ENCODE results near the gene CHRDL2.

The CHRDL2 gene

DNA sequence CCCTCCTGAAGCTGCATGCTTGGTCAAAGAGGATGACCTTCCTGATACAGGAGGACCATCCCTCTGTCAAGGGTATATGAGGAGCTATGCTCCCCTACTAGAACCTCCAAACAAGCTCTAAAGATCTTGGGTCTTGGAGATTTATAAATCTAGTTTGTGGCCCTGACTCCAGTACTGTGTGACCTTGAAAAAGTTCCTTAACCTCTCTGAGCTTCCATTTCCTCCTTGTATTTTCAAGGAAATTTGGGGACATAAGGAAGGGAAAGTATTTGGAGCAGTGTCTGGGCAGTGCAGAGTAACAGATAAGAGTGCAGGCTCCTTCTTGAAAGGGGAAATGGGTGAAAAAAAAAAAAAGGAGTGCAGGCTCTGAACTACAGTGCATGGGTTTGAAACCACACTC lies 45.9 kb downstream of the CHRDL2 start:
- no peak for DNase-seq (ENCODE audit: low read depth)

DNA sequence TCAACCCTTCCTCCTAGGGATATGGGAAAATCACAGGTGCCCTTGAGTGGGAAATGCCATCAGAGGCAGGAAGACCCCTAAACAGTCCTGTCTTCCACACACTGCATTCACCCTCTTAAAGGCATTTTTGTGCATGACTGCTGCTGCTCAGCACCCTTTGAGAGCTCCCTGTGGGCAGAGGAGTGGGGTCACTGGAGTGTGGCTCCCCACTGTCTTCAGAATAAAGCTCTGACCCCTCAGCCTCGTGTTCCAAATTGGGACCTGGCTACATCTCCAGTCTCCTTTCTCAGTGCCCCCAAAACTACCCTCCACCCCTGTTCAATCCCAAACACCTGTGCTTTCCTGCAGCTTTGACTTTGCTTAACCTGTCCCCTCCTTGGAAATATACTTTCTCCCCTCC lies 46.6 kb downstream of the CHRDL2 start:
- no peak for DNase-seq (ENCODE audit: low read depth)

DNA sequence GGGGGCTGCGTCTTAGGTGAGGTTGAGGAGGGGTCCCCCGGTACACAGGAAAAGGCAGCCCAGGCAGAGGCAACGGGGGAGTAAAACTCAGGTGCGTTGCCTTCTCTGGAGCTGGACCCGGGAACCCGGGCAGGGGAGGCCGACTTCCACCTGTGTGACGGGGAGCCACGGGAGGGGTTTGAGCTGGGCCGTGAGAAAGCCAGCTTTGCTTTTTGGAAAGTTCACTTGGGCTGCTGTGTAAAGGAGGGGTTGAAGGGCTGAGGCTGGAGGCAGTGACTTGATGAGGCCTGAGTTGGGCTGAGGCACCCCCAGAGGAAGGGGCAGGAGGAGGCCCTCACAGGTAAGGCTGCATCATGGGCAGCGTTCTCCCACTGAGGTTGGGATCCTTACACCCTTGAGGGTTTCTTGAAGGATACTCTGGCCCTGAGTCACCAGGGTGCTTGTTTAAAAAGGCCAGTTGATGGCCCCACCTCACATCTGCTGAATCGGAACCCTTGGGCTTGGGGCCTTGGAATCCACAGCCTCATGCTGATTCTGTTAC lies 47.2 kb downstream of the CHRDL2 start:
- DNase-seq (ENCODE audit: low read depth): no peak

DNA sequence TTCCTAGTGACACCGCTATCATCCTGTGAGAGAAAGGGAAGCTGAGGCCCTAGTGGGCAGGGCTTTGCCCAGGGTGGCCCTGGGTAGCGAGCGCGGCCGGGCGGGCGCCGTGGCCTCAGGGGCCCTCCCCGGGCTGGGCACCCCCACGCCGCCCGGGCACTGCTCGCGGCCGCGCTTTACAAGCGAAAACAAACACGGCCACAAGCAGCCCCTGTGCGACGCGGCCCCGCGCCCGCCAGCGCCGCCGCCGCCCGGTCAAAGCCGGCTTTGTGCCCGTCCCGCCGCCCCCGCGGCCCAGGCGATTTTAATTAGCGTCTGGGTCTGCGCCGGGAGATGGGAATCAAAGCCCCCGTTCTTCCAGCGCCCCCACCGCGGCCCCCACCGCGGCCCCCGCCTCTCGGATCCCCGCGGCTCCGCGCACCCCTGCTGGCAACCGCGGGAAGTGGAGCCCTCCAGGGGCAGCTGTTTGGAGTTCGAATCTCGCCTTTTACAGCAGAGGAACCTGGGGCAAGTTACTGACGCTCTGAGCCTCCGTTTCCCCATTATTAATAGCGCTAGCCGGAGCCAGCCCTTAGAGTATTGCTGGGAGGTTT lies 47.9 kb downstream of the CHRDL2 start:
- DNase-seq (ENCODE audit: low read depth): no peak

DNA sequence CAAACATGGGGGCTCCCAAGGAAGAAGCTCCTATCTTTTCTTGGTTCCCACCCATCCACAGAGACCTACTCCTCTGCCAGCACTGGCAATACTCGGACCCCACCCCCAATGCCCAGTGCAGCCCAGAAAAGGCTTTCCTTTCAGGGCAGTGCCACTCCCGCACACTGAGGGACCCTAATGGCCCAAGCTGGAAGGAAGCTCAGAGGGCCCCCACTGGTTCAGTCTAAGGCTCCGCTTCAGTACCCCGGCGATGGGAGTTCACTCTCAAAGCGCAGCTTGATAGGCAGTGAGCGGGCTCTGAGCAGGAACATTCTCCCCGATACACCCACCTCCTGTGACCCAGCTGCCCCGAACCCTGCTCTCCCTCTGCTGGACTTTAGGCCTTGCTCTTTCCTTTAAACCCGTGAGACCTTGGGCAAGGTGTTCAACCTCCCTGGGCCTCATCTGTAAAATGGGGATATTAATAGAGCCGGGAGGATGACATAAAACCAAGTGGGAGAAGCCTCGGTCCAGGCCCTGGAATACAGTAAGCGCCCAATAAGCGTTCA lies 48.4 kb downstream of the CHRDL2 start:
- no peak for DNase-seq (ENCODE audit: low read depth)

DNA sequence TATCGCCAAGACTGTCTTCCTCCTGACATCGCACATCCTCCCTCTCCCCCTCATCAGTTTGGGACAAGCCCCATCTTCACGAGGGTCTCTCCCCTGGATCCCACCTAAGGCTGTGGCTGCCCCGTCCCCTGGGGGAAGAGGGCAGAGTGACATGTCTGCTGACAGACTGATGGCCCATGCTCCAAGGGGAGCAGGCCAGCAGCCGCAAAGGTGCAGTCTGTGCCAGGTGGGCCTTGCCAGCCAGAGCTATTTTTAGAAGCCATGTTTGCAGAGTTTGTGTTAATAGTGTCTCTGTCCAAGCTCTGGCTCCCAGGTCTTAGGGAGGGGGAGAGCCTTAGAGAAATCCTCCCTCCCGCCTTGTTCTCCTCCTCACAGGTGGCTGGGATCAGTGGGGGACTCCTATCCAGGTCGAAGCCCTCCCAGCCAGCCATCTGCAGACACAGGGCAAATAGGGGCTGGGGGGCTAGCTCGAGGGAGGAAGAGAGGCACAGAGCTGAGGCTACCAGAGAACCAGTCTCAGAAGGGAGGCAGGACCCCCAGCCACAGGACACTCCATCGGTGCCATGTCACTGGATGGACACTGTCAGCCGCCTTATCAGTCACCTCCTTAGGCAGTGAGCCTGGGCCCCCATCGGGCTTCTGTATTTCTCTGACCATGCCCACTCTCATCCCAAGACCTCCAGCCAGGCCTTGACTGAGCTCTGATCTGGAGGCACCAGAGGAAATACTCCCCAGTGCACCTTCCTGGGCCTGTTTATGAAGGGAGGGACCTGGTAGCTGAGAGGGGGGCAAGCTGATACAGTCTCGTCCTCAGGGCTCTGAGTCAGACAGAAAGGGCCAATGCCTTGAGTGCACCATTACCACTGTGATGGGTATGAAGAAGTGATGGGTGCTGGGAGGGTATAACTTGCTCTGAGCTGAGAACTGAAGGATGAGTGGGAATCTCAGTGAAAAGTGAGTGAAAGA lies 49.3 kb downstream of the CHRDL2 start:
- DNase-seq (ENCODE audit: low read depth): no peak

DNA sequence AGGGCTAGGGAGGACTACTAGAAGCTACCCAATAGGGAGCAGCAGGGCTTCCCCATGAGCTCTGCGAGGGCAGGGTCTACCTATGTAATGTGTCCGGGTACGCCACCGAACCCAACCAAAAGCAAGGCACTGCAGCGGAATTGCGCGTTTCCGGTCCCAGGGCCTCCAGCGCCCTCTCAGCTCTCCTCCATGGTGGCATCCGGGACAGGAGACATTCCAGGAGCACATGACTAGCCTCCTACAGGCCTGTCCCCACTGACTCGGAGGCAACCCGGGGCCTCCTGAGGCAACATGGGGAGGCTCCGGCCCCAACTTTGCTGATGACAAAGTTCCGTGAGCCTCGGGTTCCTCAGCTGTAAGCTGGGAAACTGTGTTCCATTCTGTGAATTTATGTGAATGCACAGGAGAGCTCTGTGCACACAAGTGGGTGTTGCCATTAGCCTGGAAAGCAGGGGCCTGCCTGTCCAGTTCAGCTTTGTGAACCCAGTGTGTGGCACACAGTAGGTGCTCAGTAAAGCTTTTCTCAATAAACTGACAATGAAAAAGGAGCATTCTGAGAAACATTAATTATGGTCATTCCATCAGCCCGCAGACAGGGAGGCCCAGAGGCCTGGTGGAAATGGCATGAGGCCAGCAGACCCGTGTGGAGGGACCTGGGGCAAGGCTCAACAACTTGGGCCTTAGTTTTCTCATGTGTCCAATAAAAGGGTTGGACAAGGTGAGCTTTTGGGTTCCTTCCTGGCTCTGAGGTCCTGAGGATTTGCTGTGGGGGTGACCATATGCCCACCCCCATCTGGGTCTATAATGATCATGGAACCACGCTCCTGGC lies 50.3 kb downstream of the CHRDL2 start:
- DNase-seq (ENCODE audit: low read depth): no peak

DNA sequence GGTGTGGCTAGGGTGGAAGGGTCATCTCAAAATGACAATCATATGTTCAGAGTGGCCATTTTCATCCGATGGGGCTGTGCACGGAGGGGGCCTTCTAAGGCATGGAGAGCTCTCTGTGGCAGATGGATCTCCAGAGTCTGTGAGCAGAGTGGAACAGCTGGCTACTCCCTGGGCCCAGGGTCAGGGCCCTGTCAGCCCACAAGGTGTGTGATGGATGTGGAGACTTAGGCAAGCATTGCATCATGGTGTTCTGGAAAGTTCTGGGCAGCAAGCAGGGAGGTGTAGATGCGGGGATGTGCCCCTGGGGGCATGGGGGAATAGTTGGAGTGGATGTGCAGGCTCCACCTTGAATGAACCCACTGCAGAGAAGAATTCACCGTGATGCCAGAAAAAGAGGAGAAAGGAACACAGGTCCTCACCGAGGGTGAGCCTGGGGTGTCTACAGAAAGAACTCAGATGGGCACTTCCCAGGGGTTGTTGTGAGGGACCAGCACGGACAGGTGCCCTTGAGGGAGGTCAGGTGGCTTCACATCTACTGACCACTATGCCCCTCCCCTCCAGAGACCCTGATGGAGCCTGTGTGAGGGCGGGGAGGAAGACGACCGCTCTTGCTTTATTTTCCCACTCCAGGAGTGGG lies 51.1 kb downstream of the CHRDL2 start:
- DNase-seq (ENCODE audit: low read depth): no peak

DNA sequence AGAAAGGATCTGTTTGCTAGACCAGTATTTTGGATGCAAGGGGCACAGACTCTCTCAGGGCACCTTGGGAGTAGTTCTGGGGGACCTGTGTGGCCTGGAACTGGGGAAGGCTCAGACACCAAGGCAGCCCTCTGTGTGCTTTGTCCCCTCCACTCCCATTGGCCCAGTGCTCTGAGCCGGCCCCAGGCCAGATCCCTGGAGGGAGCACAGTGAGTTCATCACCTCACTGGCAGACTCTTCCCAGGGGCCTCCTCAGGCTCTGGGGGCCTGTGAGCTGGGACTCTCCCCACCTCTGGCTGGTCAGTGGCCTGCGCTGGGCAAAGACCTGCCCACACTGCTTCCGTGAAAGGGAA lies 51.7 kb downstream of the CHRDL2 start:
- no peak for DNase-seq (ENCODE audit: low read depth)

DNA sequence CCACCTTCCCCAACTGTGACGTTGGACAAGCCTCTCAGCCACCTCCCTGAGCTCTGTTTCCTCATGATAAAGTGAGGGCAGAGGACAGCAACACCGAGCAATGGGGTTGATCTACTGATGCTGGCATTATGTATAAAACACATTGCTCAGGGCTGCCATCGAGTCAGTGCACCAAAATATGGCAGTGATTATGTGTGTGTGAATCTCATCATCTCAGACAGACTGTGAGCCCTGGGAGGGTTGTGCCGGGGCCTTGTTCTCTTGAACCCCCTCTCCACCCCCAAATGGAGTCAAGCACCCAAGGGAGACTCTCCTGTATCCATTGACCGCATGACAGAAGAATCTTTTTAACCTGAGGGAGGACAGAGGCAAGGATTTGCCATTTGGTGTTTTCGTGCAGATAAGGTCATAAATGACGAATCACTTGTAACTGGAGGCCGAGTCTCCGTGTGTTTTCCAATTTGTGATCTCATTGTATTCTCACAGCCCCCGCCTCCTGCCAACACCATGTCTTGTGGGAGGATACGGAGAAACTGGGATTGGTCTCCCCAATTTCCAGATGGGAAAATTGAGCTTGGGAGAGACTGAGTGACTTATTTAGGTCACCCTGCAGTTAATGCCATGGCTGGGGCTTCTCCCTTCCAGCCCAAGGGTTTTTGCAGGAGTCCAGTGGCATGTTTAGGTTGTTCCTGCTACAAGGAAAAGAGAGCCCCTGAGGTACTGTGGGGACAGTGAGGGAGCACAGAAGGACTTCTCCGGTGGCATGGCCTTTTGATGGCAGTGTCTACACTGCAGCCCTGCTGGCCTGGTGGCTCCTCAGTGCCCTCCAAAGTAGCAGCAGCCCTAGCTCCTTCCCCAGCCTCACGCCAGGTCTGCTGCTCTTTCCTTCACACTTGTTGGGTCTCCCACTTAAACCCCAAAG lies 52.4 kb downstream of the CHRDL2 start:
- DNase-seq (ENCODE audit: low read depth): no peak

DNA sequence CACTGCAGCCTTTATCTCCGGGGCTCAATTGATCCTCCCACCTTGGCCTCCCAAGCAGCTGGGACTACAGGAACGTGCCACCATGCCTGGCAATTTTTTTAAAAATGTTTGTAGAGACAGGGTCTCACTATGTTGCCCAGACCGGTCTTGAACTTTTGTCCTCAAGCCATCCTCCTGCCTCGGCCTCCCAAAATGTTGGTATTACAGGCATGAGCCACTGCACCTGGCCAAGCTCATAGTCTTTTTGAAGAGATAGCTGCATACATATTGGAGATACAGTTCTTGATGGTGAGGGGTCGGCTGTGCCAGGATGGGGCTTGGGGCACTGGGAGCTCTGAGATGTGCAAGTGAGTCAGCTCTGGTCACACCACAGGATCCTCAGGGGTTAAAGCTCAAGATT lies 53.2 kb downstream of the CHRDL2 start:
- no peak for DNase-seq (ENCODE audit: low read depth)

DNA sequence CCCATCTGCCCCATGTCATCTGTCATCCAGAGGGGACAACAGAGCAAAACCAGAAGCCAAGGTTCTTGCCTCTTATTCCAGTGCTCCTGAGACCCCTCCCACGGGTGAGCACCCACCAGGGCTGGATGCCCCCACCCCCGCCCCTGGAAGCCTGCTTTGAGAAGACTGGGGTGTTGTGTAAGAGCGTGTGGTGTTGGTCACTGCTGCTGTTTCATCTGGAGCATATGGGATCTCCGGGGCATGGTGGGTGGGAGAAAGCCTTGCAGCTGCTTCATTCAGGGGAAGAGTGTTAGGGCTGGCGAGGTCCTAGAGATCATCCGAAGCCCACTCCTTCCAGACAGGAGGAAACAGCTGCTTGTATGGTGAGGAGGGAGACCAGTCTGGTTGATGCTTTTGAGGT lies 54.1 kb downstream of the CHRDL2 start:
- no peak for DNase-seq (ENCODE audit: low read depth)

DNA sequence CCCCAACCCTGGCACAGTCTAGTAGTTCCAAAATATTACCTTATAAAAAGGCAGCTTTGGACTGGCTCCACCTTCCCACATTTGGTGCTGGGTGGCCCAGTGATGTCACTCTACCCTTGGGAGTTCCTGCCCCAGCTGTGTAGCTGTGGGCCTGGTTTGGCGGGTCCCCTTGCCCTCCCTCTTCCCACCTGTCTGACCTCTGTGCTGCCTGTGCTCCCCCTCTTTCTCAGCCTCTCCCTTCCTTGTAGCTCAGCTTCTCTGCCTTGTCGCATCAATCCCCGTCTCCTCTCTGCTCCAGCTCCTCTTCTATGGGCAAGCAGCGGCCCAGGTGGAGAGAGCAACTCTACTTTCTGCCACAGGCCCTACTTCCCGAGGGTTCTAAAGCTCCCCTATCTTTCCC lies 54.6 kb downstream of the CHRDL2 start:
- DNase-seq (ENCODE audit: low read depth): no peak

DNA sequence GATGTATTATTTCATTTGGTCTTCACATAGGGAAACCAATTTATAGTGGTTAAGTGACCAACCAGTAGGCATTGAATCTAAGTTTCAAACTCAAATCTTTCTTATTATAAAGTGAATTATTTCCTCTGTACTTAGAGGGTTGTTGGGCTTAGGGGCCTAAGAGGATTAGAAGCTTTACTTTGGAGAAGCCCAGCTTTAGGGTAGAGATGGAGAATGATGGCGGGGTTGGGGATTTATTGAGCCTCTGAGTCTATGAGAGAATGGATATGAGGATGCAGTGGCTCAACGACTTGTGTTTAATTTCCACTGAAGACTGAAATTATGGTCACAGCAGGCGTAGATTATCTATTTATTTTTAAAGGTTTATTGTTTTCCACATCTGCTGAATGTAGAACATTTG lies 55.5 kb downstream of the CHRDL2 start:
- DNase-seq (ENCODE audit: low read depth): no peak

DNA sequence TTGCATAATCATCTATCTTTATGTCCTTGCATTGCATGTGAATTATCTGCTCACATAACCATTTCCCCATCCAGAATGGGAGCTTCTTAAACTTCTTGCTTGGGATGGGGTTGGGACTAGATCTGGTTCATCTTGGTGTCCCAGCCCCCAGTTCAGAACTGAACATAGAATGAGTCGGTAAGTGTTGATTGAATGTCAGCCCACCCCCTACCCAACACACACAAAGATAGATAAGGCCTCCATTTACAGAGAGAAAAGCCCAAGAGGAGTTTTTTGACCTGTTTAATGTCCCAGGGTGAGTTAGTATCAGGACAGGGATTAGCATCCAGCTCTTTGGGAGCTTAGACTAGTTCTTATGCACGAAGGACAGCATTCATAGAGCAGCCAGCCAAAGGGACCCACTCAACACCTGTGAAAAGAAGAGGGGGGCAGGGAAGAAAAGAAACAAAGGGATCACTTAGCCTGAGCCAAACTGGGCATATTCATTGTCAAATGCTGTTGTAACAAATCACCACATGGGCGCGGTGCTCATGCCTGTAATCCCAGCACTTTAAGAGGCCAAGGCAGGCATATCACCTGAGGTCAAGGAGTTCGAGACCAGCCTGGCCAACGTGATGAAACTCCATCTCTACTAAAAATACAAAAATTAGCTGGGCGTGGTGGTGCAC lies 57.4 kb downstream of the CHRDL2 start:
- no peak for DNase-seq (ENCODE audit: low read depth)

DNA sequence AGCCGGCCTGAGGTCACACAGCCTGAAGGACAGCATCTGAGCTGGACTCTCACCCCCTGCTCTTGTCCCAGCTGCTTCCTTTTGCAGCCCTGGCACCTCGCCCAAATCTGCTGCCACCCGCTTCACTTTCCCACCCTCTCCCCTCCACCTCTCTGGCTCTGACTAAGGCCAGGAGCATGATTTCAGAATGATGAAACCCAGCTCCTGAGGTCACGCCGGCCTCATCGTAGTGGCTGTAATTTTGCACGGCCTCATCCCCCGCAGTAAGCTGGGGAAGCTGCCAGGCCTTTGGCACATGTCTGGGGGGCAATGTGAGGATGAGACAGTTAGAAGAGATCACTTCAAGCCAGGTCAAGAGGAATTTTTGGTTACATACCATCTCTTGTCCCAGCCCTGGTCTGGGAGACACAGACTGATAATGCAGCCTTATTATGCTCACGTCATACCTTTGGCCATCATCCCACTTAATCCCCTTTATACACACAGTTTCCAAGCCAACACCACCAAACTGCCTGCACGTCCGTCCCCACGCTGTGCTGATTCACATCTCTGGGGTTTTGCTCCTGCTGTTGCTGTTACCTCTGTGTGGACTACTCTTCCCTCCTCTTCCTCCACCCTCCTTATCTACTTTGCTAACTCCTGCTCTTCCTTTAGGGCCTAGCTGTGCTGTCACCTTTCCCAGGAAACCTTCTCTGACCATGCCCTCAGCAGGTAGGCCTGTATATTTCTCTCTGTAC lies 58.1 kb downstream of the CHRDL2 start:
- DNase-seq (ENCODE audit: low read depth): no peak

DNA sequence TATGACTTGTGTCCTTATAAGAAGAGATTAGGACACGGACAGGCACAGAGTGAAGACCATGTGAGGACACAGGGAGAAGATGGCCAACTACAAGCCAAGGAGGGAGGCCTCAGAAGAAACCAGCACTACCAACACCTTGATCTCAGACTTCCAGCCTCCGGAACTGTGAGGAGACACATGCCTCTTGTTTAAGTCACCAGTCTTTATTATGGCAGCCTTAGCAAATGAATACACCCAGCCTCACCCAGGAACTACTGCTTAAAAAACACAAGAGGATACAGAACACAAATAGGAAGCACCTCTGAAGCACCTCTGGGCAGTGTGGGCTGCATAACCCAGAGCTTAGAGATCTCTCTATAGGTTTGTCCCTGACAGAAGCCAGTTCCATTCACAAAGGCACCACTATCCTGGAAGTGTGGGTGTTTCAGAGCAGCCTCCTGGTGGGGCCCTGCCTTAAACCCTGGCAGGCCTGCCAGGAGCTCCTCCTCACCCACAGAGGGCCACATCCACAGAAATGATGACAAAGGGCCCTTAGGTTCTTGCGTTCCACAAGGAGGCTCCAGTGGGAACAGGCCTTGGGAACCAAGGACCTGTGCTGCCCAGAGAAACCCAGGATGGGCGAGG lies 58.8 kb downstream of the CHRDL2 start:
- DNase-seq (ENCODE audit: low read depth): no peak

DNA sequence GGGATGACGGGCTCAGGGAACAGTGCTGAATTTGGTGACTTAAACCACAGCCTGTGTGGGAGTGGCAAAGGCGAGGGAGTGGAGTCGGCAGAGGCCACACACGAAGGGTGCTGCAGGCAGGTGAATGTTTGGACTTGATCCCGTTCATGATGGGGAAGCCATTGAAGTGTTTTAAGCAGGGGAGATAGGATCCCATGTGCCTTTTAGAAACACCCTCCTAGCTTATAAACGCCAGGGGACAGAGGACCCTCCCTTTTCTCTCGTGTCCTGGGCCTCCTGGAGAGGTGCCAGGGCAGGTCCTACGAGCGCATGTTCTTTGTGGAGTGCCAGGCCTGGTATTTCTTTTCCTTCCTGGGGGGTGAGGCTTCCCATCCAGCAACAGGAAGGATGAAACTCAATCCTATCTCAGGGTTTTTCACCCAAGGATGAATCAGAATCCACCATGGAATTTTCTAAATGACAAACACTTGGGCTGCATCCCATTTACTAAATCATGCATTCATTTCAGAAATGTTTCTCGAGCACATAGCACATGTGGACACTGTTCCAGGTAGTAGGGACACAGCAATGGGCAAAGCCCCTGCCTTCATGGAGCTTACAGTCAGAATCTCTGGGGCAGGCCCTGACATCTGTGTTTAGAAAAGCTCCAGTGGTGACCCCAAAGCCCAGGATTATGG lies 59.6 kb downstream of the CHRDL2 start:
- DNase-seq (ENCODE audit: low read depth): no peak

Data from stimulated activated CD8-positive, alpha-beta memory T cell treated with anti-CD3 and anti-CD28 coated beads, Interleukin-15, amount 100 ng/mL, for 1 hour (primary cell).